ENCODE measurements around the gene HOMER2. TPM values are rescaled to one million over a fixed set of nuclear protein-coding genes. Genes with fewer than 3 reads are reported as not detected.
"Not testable (repeated sequence)": the region's sequence is repeated elsewhere in the genome, so short reads cannot be mapped to it uniquely, and the experiment has no call there.

HOMER2 gene
- total and polyA plus RNA-seq, 10 donors: 2.1 to 24.3 (median 11.7) TPM

GRCh38 chr15:82830427-82831173 lies 121.9 kb downstream of the HOMER2 start:
- Histone ChIP-seq H3K4me3 (no peak overlapping the region), H3K27me3 (replicated peaks in 1 of 7) (no peaks in the 10 kb centered on the region), H3K4me1 (peaks cover 0 to 16% (median 5%) of the 10 kb centered on the region in 6 donors), H3K27ac (no peak overlapping the region), H3K36me3 (peaks cover 10 to 100% (median 100%) of the 10 kb centered on the region in 6 donors), H3K9me3 (no peaks in the 10 kb centered on the region)
- 83 to 95% (median 91%) methylated on average over 18 of the region's 18 CpGs for WGBS, 5 donors
- no peak for TF ChIP-seq POLR2A (IDR thresholded peaks at IDR 0.05)
- no peak for TF ChIP-seq POLR2AphosphoS5 (IDR thresholded peaks at IDR 0.05)
- no peak for TF ChIP-seq CTCF (IDR thresholded peaks at IDR 0.05 in 8 of 11, conservative IDR thresholded peaks at IDR 0.05 in 3 of 11)
- DNase-seq: no peak
- intact Hi-C loops (cut with DNase I; ENCODE audit: low total_unique reads): no loop called here

- Histone ChIP-seq H3K36me3 (peaks cover 8 to 100% (median 100%) of the 10 kb centered on the region in 6 donors), H3K27ac (no peak overlapping the region), H3K27me3 (replicated peaks in 1 of 7) (no peaks in the 10 kb centered on the region), H3K4me1 (peaks cover 0 to 16% (median 5%) of the 10 kb centered on the region in 6 donors), H3K9me3 (no peaks in the 10 kb centered on the region), H3K4me3 (no peak overlapping the region)
- DNase-seq: no peak
- 94 to 100% (median 95%) methylated on average over 4 of the region's 4 CpGs for WGBS, 5 donors
- intact Hi-C loops (cut with DNase I; ENCODE audit: low total_unique reads): no loop called here
- no peak for TF ChIP-seq POLR2A (IDR thresholded peaks at IDR 0.05)
- TF ChIP-seq CTCF (IDR thresholded peaks at IDR 0.05 in 8 of 11, conservative IDR thresholded peaks at IDR 0.05 in 3 of 11): no peak
- no peak for TF ChIP-seq POLR2AphosphoS5 (IDR thresholded peaks at IDR 0.05)
Measured at GRCh38 chr15:82829234-82829633, 123.3 kb downstream of the HOMER2 start.

- TF ChIP-seq POLR2A (IDR thresholded peaks at IDR 0.05) (no peak), POLR2AphosphoS5 (IDR thresholded peaks at IDR 0.05) (no peak), CTCF (IDR thresholded peaks at IDR 0.05 in 8 of 11, conservative IDR thresholded peaks at IDR 0.05 in 3 of 11) (no peak)
- 82 to 92% (median 87%) methylated on average over 1 of the region's 1 CpG for WGBS, 5 donors
- no peak for DNase-seq
- H3K4me1 ChIP-seq: peaks cover 0 to 16% (median 5%) of the 10 kb centered on the region in 6 donors
- H3K27me3 ChIP-seq (replicated peaks in 1 of 7): no peaks in the 10 kb centered on the region
- intact Hi-C loops (cut with DNase I; ENCODE audit: low total_unique reads): no loop called here
- peaks cover 5 to 100% (median 100%) of the 10 kb centered on the region in 6 donors for H3K36me3 ChIP-seq
- H3K4me3 ChIP-seq: no peak overlapping the region
- no peak overlapping the region for H3K27ac ChIP-seq
- H3K9me3 ChIP-seq: no peaks in the 10 kb centered on the region
Measured at GRCh38 chr15:82828075-82828474, 124.4 kb downstream of the HOMER2 start.

- no peak overlapping the region for H3K27ac ChIP-seq
- no peaks in the 10 kb centered on the region for H3K4me1 ChIP-seq
- H3K27me3 ChIP-seq (replicated peaks in 1 of 7): no peaks in the 10 kb centered on the region
- 88 to 96% (median 92%) methylated on average over 5 of the region's 5 CpGs for WGBS, 5 donors
- no peak for DNase-seq
- no peak overlapping the region for H3K4me3 ChIP-seq
- TF ChIP-seq POLR2A (IDR thresholded peaks at IDR 0.05): no peak
- TF ChIP-seq CTCF (IDR thresholded peaks at IDR 0.05 in 8 of 11, conservative IDR thresholded peaks at IDR 0.05 in 3 of 11): no peak
- no peak for TF ChIP-seq POLR2AphosphoS5 (IDR thresholded peaks at IDR 0.05)
- no peaks in the 10 kb centered on the region for H3K9me3 ChIP-seq
- peaks cover 3 to 100% (median 91%) of the 10 kb centered on the region in 6 donors for H3K36me3 ChIP-seq
- intact Hi-C loops (cut with DNase I; ENCODE audit: low total_unique reads): no loop called here
Measured at GRCh38 chr15:82823049-82823448, 129.5 kb downstream of the HOMER2 start.

GRCh38 chr15:82821851-82822250 lies 130.7 kb downstream of the HOMER2 start:
- H3K27me3 ChIP-seq (replicated peaks in 1 of 7); DNase-seq; H3K4me1 ChIP-seq; H3K4me3 ChIP-seq; H3K9me3 ChIP-seq; intact Hi-C loops (cut with DNase I; ENCODE audit: low total_unique reads); H3K27ac ChIP-seq: not testable (repeated sequence)
- H3K36me3 ChIP-seq: peaks cover 3 to 100% (median 91%) of the 10 kb centered on the region in 6 donors

- peaks cover 3 to 100% (median 91%) of the 10 kb centered on the region in 6 donors for H3K36me3 ChIP-seq
- H3K4me3 ChIP-seq; intact Hi-C loops (cut with DNase I; ENCODE audit: low total_unique reads); H3K9me3 ChIP-seq; DNase-seq; H3K27me3 ChIP-seq (replicated peaks in 1 of 7); H3K4me1 ChIP-seq; H3K27ac ChIP-seq: not testable (repeated sequence)
- 87 to 95% (median 91%) methylated on average over 3 of the region's 3 CpGs for WGBS, 5 donors
Measured at GRCh38 chr15:82821396-82821795, 131.1 kb downstream of the HOMER2 start.
